ENCODE results near the gene RPS6KB2.

- TF ChIP-seq, protein P1, sequence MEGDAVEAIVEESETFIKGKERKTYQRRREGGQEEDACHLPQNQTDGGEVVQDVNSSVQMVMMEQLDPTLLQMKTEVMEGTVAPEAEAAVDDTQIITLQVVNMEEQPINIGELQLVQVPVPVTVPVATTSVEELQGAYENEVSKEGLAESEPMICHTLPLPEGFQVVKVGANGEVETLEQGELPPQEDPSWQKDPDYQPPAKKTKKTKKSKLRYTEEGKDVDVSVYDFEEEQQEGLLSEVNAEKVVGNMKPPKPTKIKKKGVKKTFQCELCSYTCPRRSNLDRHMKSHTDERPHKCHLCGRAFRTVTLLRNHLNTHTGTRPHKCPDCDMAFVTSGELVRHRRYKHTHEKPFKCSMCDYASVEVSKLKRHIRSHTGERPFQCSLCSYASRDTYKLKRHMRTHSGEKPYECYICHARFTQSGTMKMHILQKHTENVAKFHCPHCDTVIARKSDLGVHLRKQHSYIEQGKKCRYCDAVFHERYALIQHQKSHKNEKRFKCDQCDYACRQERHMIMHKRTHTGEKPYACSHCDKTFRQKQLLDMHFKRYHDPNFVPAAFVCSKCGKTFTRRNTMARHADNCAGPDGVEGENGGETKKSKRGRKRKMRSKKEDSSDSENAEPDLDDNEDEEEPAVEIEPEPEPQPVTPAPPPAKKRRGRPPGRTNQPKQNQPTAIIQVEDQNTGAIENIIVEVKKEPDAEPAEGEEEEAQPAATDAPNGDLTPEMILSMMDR (optimal IDR thresholded peaks at IDR 0.05 in 1 of 3, IDR thresholded peaks at IDR 0.05 in 1 of 3, conservative IDR thresholded peaks at IDR 0.05 in 1 of 3; ENCODE audit: extremely low read depth in 1 of 3, insufficient read depth in 2 of 3, low read length in 3 of 3), result no peak
- no peak for TF ChIP-seq EZH2 (IDR thresholded peaks at IDR 0.05; ENCODE audit: low read length)
Observed at GRCh38 chr11:67390947-67391303, 37.4 kb upstream of the RPS6KB2 start.

All from keratinocyte (primary cell).